Common myeloid progenitor, CD34-positive (primary cell): Measurements from ENCODE around the gene HOXB1. TPM values are rescaled to one million over a fixed set of nuclear protein-coding genes. Genes with fewer than 3 reads are reported as not detected.
A peak's percentile ranks its signal among the peaks of the same experiment; 100 is the strongest.

Source experiments
- CTCF ChIA-PET: fragments of 350-600 bp; sonication (Branson Sonifier 250); formaldehyde crosslinking; loops from one replicate; lab custom pipeline; 2021; ENCODE audit warnings: antibody characterized with exemption; lab: Charles Lee
- POLR2A ChIA-PET: fragments of 350-600 bp; sonication (Branson Sonifier 250); formaldehyde crosslinking; loops from one replicate; lab custom pipeline; 2021; ENCODE audit warnings: antibody characterized with exemption; lab: Charles Lee
- DNase-seq, 3 donors: peaks; one replicate each; pipeline versions ENCODE4 v3.0.0 to v3.0.0-alpha.2; 2013
- H3K27ac ChIP-seq, 2 experiments: 1 replicate in 1 of 2; 2 replicates in 1 of 2; pipeline ENCODE4 v1.7.0; 2013; ENCODE audit warnings: inconsistent platforms in 2 of 2, low read length in 2 of 2, mild to moderate bottlenecking in 2 of 2, low read depth in 1 of 2, moderate library complexity in 1 of 2; ENCODE audit not compliant: severe bottlenecking in 2 of 2, insufficient read depth in 1 of 2, poor library complexity in 1 of 2
- H3K27me3 ChIP-seq, 5 experiments: replicated peaks in 2 of 5; 1 replicate in 3 of 5; 2 replicates in 2 of 5; pipeline versions ENCODE4 v1.6.1 to v1.7.0; 2013; ENCODE audit warnings: low read length in 4 of 5, mild to moderate bottlenecking in 2 of 5, moderate library complexity in 2 of 5, inconsistent platforms in 1 of 5; ENCODE audit not compliant: insufficient read depth in 5 of 5, control insufficient read depth in 4 of 5
- H3K36me3 ChIP-seq, 4 experiments: 1 replicate in 2 of 4; 2 replicates in 2 of 4; pipeline versions ENCODE4 v1.6.1 to v1.7.0; 2013; ENCODE audit warnings: low read length in 3 of 4, control low read depth in 1 of 4, mild to moderate bottlenecking in 1 of 4; ENCODE audit not compliant: control insufficient read depth in 4 of 4, insufficient read depth in 4 of 4
- H3K4me1 ChIP-seq, 4 experiments: 1 replicate in 3 of 4; 2 replicates in 1 of 4; pipeline versions ENCODE4 v1.6.1 to v1.7.1; 2013; ENCODE audit warnings: low read length in 3 of 4, mild to moderate bottlenecking in 3 of 4, control low read depth in 1 of 4, inconsistent platforms in 1 of 4, moderate library complexity in 1 of 4; ENCODE audit not compliant: control insufficient read depth in 4 of 4, insufficient read depth in 4 of 4; ENCODE audit errors: control extremely low read depth in 1 of 4
- H3K4me3 ChIP-seq, 7 experiments: 1 replicate in 4 of 7; 2 replicates in 3 of 7; pipeline versions ENCODE4 v1.5.1 to v1.7.0; 2013; ENCODE audit warnings: mild to moderate bottlenecking in 7 of 7, low read length in 6 of 7, moderate library complexity in 6 of 7, inconsistent platforms in 2 of 7, low read depth in 2 of 7, control low read depth in 1 of 7; ENCODE audit not compliant: insufficient read depth in 4 of 7, control insufficient read depth in 1 of 7; ENCODE audit errors: extremely low read depth in 1 of 7
- H3K9me3 ChIP-seq, 5 experiments: 1 replicate in 4 of 5; 2 replicates in 1 of 5; pipeline versions ENCODE4 v1.6.1 to v1.7.1; 2013; ENCODE audit warnings: low read length in 4 of 5, mild to moderate bottlenecking in 2 of 5, inconsistent platforms in 1 of 5, low read depth in 1 of 5, moderate library complexity in 1 of 5; ENCODE audit not compliant: control insufficient read depth in 4 of 5, insufficient read depth in 2 of 5; ENCODE audit errors: control extremely low read depth in 1 of 5
- WGBS: methylation state at CpG from one replicate; pipeline ENCODE4 v1.1.5; 2013; ENCODE audit not compliant: insufficient coverage; 5-methylcytosine and 5-hydroxymethylcytosine counted together
- polyA plus RNA-seq: library from polyadenylated mRNA; unstranded; fragments of 120-200 nt; gene quantifications from one replicate; pipeline ENCODE4 v1.2.1, GENCODE V29; 2013

Gene HOXB1
- polyA plus RNA-seq = 0.11 TPM

DNA sequence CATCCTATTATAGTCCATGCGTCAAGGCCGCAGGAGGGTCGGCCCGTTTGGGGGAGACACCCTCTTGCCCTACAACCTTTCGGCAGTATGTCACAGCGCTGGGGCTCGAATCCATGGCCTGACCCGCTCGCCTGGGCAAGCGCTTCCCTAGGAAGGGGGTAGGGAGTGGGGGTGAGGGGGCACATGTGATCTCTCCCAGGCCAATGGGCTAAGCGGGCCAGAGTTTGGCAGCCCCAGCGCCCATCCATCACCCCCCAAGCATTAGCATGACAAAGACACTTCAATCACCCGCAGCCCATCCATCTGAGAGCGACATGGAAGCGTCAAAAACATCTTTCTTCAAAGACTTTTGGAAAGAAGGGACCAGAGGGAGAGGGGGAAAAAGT, at the start of gene HOXB1:
TSS of gene HOXB1 (minus strand) at position 125 of the 386 bp plus-strand sequence. CDS start at position 18, 107 bp downstream.
- no peaks in the 10 kb centered on the region for H3K9me3 ChIP-seq
- DNase-seq = no peak
- no peak within 1 kb of the TSS for H3K27ac ChIP-seq
- CTCF ChIA-PET = interaction anchor here (1.6 kb wide), 1 partner anchor 24 kb away, joined by 3 read pairs; no protein-coding TSS in a partner anchor
- POLR2A ChIA-PET = no interaction called here
- H3K36me3 ChIP-seq = no peaks in the 10 kb centered on the region
- peaks cover 0 to 19% (median 5%) of the 10 kb centered on the region in 4 experiments for H3K4me1 ChIP-seq
- no peak within 1 kb of the TSS for H3K4me3 ChIP-seq
- WGBS = no CpG with 5 or more reads among the region's 15 CpGs
- H3K27me3 ChIP-seq = peaks cover 0 to 3% (median 0%) of the 10 kb centered on the region in 5 experiments

DNA sequence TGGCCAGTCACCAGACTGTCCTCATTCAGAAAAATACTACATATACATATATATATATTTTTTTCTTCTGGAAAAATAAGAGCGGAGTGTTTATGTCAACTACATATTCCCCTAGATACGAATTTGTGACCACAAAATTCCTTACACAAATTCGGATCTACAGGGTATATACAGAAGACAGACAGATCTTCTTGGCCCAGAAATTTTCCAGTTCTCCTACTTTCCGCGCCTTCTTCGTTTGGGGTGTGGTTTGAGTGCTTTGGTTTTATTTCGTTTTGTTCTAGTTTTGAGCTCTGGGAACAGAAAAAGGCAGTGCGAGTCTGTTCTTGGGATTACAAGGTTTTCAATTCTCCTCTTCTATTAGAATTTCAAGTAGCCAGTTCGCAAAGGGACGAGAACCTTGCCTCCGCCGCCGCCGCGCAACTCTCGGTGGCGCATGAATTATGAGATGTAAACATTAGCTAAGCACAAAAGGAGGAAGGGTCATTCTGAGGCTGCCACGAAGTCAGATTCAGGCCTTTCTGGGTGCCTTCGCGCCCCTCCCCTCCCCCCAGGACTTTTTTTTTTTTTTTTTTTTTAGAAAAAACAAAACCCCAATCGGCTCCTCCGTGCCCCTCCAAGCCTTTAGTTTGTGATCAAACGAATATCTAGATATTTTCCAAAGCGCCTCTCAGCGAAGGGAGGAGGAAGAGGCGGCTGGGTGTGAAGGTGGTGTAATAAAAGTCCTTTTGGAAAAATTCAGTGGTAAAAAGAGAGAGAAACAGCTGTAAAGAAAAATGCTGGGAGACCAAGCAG, 49.1 kb upstream of the HOXB1 start:
- H3K4me1 ChIP-seq = peaks cover 7 to 88% (median 72%) of the 10 kb centered on the region in 4 experiments
- peak in 1 of 3 donors; percentile 62 for DNase-seq

DNA sequence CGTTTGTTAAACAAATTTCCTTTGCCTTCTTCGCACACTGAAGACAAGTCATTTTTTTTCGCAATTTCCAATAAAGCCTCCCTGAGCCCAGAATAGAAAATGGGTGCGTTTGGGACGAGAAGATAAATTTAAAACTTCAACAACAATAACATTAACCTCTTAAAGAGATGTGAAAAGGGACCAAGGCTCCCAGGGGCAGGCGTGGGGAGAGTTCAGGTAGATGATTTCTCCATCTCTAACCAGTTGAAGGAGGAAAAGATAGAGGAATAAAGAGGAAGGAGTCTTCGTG, 48.6 kb upstream of the HOXB1 start:
- peak overlapping the region; percentile 35 to 91 for H3K27ac ChIP-seq
- H3K36me3 ChIP-seq = peaks cover 0 to 7% (median 3%) of the 10 kb centered on the region in 4 experiments
- H3K9me3 ChIP-seq = no peaks in the 10 kb centered on the region
- POLR2A ChIA-PET = no interaction called here
- peaks cover 7 to 88% (median 71%) of the 10 kb centered on the region in 4 experiments for H3K4me1 ChIP-seq
- CTCF ChIA-PET = interaction anchor here (0.8 to 2.5 kb wide), 5 partner anchors 11 to 40 kb away, joined by 3 to 15 read pairs (median 4); no protein-coding TSS in a partner anchor
- peak overlapping the region in 6 of 7 experiments; percentile 10 to 86 (median 79) for H3K4me3 ChIP-seq
- no peak for DNase-seq
- WGBS = no CpG with 5 or more reads among the region's 7 CpGs
- H3K27me3 ChIP-seq = no peaks in the 10 kb centered on the region

More for the DNA sequence above, 49.1 kb upstream of the HOXB1 start:
- CTCF ChIA-PET = interaction anchor here (0.8 to 2.5 kb wide), 5 partner anchors 12 to 93 kb away, joined by 3 to 15 read pairs (median 3); no protein-coding TSS in a partner anchor
- POLR2A ChIA-PET = interaction anchor here (0.7 to 1.1 kb wide), 4 partner anchors 10 to 432 kb away, joined by 3 read pairs; no protein-coding TSS in a partner anchor
- Histone ChIP-seq H3K27ac (peak overlapping the region in 1 of 2 experiments; percentile 91), H3K4me3 (peak overlapping the region in 5 of 7 experiments; percentile 40 to 86 (median 72)), H3K9me3 (no peaks in the 10 kb centered on the region), H3K36me3 (peaks cover 0 to 7% (median 2%) of the 10 kb centered on the region in 4 experiments), H3K27me3 (no peaks in the 10 kb centered on the region)
- WGBS = 3% methylated on average over 17 of the region's 26 CpGs

DNA sequence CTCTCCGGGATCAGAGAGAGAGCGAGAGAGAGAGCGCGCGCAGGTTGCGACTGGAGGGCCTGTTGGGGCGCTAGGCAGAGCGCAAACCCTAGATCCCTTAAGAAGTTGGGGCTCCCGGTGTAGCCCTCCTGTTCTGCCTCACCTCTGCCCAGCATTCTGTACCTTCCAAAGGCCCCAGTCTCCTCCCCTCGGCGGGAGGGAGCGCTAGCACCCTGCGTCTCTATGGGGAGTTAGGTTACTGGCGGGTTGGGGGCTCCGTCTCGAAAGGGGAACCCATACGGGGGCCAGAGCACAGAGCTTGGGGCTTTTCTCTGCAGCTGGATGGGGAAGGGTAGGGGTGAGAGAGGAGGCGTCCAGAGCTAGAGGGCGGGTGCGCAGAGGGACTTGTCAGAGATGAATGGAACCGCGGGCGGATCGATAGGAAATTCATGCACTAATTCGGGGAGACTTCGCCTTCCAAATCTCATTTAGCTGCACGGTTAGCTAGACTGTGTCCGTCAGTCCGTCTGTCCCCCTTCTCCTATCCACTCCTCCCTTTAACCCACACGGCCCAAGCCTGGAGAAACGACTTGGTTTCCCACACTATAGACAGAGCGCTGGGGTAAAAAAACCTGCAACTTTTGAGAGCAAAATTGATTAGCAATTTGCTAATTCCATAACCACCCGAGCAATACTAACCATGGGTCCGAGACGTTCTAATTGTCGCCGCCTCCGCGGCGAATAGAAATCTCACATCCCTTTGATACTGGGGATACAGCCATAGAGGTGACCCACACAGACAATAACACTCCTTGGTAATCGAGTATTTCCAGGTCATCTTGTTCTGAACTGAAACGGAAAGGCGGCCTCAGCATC, 48.0 kb upstream of the HOXB1 start:
- Histone ChIP-seq H3K27ac (peak overlapping the region; percentile 54 to 91), H3K4me1 (peaks cover 7 to 88% (median 72%) of the 10 kb centered on the region in 4 experiments)

DNA sequence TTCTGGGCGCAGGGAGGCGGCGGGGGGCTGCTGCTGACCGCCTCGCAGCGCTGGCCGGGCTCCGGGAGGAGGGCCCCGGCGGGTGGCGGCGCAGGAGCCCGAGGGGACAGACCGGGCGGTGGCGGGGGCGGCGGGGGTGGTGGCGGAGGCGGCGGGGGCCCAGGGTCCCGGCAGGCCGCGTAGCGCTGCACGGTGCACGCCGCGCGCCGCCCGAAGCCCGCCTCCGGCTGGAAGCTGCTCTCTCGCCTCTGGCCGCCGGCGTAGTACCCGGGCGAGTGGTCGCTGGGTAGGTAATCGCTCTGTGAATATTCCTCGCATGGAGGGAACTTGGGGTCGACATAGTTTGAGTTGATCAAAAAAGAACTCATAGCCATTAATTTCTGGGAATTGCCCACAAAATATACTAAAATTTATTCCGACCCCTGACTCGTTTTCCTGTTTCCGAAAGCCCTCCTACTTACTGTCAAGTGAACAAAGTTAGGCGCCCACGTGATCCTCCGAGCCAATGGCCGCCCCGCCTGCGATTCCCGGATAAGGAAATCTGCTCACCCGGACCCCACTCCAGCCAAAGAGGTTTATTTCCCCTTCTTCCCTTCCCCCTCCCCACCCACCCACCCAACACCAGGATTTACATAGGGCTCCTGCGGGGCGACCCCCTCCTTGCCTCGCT, 47.3 kb upstream of the HOXB1 start, which contains the start of gene HOXB4:
TSS of gene HOXB4 (minus strand) at position 405 of the 670 bp plus-strand sequence. CDS start at position 374, 31 bp downstream.
- Histone ChIP-seq H3K4me3 (peak within 1 kb of the TSS; percentile 50 to 86 (median 75)), H3K27ac (peak within 1 kb of the TSS; percentile 54 to 91), H3K4me1 (peaks cover 7 to 88% (median 75%) of the 10 kb centered on the region in 4 experiments), H3K36me3 (peaks cover 0 to 9% (median 3%) of the 10 kb centered on the region in 4 experiments), H3K9me3 (no peaks in the 10 kb centered on the region), H3K27me3 (no peaks in the 10 kb centered on the region)
- ChIA-PET POLR2A (interaction anchor here (1.0 kb wide), 1 partner anchor 13 kb away, joined by 3 read pairs; no protein-coding TSS in a partner anchor), CTCF (interaction anchor here (0.7 to 2.5 kb wide), 3 partner anchors 10 to 31 kb away, joined by 3 to 15 read pairs (median 4); no protein-coding TSS in a partner anchor)
- WGBS = under 1% methylated on average over 31 of the region's 58 CpGs
- peak; percentile 79 to 85 (median 84) for DNase-seq

More for the DNA sequence above, 48.0 kb upstream of the HOXB1 start:
- Histone ChIP-seq H3K36me3 (peaks cover 0 to 7% (median 3%) of the 10 kb centered on the region in 4 experiments), H3K9me3 (no peaks in the 10 kb centered on the region), H3K4me3 (peak overlapping the region; percentile 10 to 86 (median 75)), H3K27me3 (no peaks in the 10 kb centered on the region)
- ChIA-PET POLR2A (no interaction called here), CTCF (interaction anchor here (1.3 to 2.5 kb wide), 4 partner anchors 11 to 39 kb away, joined by 3 to 15 read pairs (median 5); no protein-coding TSS in a partner anchor)
- 4% methylated on average over 36 of the region's 43 CpGs for WGBS
- DNase-seq = peak in 2 of 3 donors; percentile 71 to 84
